Rectal smooth muscle tissue (tissue), 1 donor: Measurements from ENCODE around the gene PRND.
"Not testable (repeated sequence)": the region's sequence is repeated elsewhere in the genome, so short reads cannot be mapped to it uniquely, and the experiment has no call there.

Source experiments
- H3K27ac ChIP-seq: one replicate; pipeline ENCODE4 v1.7.0; 2013; ENCODE audit warnings: low read depth, low read length, inconsistent platforms
- H3K27me3 ChIP-seq: one replicate; pipeline ENCODE4 v1.7.0; 2013; ENCODE audit warnings: low read length; ENCODE audit not compliant: control insufficient read depth, insufficient read depth
- H3K36me3 ChIP-seq: one replicate; pipeline ENCODE4 v1.7.0; 2013; ENCODE audit warnings: low read length; ENCODE audit not compliant: control insufficient read depth, insufficient read depth
- H3K4me1 ChIP-seq: one replicate; pipeline ENCODE4 v1.7.0; 2013; ENCODE audit warnings: low read length; ENCODE audit not compliant: control insufficient read depth, insufficient read depth
- H3K4me3 ChIP-seq: one replicate; pipeline ENCODE4 v1.7.0; 2013; ENCODE audit warnings: low read length
- H3K9ac ChIP-seq: one replicate; pipeline ENCODE4 v1.7.0; 2013; ENCODE audit warnings: low read length

Gene PRND

GRCh38 chr20:4691753-4692152 lies 30.0 kb upstream of the PRND start:
- Histone ChIP-seq H3K4me1 (peaks cover 23% of the 10 kb centered on the region), H3K36me3 (no peaks in the 10 kb centered on the region), H3K9ac (no peak overlapping the region), H3K27me3 (no peaks in the 10 kb centered on the region), H3K27ac (no peak overlapping the region), H3K4me3 (no peak overlapping the region)

DNA sequence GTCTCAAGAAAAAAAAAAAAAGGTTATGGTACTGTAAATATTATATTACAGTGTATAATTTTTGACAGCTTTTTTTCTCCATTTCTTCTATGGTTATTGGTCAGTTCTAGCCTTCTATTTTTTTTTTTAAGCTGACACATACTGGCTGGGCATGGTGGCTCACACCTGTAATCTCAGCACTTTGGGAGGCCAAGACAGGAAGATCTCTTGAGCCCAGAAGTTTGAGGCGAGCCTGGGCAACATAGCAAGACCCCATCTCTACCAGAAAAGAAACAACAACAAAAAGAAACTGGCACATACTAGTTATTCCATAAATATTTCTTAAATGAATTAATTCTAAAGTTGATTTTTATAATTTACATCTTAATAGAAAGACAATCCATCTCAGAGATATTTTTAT lies 27.6 kb upstream of the PRND start:
- Histone ChIP-seq H3K4me1 (peaks cover 8% of the 10 kb centered on the region), H3K4me3 (no peak overlapping the region), H3K9ac (no peak overlapping the region), H3K36me3 (no peaks in the 10 kb centered on the region), H3K27ac (no peak overlapping the region), H3K27me3 (no peaks in the 10 kb centered on the region)

DNA sequence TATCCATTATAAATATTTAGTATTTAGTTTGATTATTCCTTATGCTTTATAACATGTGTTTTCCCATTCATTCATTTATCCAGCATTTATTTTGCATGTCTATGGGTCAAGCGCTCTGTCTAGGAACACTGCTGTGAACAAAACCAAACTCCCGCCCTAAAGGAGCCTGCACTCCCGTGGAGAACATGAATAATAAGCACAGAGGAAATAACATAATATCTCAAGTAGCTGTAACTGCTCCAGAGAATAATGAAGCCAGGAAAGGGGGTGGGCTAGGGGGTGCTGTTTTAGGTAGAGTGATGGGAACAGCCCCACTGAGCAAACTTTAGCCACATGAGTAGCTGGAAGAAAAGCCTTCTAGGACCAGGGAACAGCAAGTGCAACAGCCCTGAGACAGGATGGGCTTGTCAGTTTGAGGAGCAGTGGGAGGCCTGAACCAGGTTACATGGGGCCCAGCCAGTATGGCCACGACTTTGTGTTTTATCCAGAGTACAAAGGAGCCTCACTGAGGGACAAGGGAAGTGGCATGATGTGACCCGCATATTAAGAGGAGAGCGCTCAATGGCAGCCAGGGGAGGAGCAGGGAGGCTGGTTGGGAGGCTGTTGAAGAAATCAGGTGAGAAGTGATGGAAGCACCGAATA lies 24.4 kb upstream of the PRND start:
- Histone ChIP-seq H3K27ac (no peak overlapping the region), H3K27me3 (no peaks in the 10 kb centered on the region), H3K4me1 (no peaks in the 10 kb centered on the region), H3K36me3 (peaks cover 12% of the 10 kb centered on the region), H3K4me3 (no peak overlapping the region), H3K9ac (no peak overlapping the region)

DNA sequence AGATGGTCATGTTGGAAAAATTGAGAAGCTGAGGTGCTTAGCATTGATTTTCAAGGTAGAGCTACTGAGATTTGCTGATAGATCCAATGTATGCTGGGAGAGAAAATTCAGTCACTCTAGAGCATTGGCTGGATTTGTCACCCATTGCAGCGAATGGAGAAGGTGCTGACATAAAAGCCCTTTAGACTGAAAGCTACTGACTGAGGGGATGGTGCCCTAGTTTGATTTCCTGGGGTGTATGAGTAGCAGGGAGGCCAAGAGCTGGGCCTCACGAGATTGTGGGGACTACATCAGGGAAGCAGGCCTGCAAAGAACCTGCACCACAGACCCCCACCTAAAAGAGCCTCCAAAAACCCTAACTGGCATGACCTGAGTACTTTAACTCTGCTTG lies 23.9 kb upstream of the PRND start:
- no peaks in the 10 kb centered on the region for H3K4me1 ChIP-seq
- no peak overlapping the region for H3K9ac ChIP-seq
- no peak overlapping the region for H3K27ac ChIP-seq
- no peaks in the 10 kb centered on the region for H3K27me3 ChIP-seq
- H3K36me3 ChIP-seq = peaks cover 12% of the 10 kb centered on the region
- no peak overlapping the region for H3K4me3 ChIP-seq

- Histone ChIP-seq H3K27ac (no peak overlapping the region), H3K36me3 (peaks cover 12% of the 10 kb centered on the region), H3K4me1 (no peaks in the 10 kb centered on the region), H3K9ac (no peak overlapping the region), H3K27me3 (no peaks in the 10 kb centered on the region), H3K4me3 (no peak overlapping the region)
These were observed 22.5 kb upstream of the PRND start for GRCh38 chr20:4699216-4699615.

GRCh38 chr20:4699957-4700356 lies 21.8 kb upstream of the PRND start:
- no peak overlapping the region for H3K9ac ChIP-seq
- H3K4me3 ChIP-seq = no peak overlapping the region
- peaks cover 12% of the 10 kb centered on the region for H3K36me3 ChIP-seq
- H3K27ac ChIP-seq = no peak overlapping the region
- H3K4me1 ChIP-seq = no peaks in the 10 kb centered on the region
- no peaks in the 10 kb centered on the region for H3K27me3 ChIP-seq

DNA sequence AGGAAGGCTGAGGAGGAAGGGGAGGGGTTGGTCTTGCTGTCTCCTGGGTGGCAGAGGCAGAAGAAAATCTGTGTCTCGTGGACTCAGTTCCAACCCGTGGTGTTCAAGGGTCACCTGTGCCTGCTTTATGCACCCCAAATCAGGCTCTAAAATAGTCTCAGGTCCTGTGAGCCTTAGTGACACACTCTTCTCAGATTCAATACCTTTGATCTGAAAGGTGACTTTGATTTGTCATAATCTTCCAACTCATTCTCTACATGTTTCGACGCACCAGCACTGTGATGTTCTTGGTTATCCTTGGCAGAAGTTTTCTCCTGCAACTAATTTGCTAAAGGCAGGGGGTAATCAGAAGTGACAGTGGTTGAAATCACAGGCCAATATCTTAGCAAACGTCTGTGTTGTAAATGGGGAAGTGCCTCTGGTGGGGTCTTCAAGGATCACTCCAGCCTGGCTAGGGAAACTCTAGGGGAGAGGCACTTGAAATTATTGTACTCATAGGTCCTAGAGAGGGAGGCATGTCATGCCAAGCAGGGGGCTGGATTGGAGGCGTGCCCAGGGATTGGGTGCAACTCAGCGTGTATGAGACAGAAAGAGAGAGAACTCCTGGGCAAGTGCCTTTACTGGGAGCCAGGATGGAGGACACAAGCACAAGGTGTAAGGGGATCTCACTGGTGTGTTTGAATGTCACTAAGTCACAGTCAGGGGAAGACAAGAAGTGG lies 19.0 kb upstream of the PRND start:
- Histone ChIP-seq H3K27me3 (no peaks in the 10 kb centered on the region), H3K27ac (no peak overlapping the region), H3K4me3 (no peak overlapping the region), H3K9ac (no peak overlapping the region), H3K4me1 (no peaks in the 10 kb centered on the region), H3K36me3 (peaks cover 12% of the 10 kb centered on the region)

- Histone ChIP-seq H3K9ac (no peak overlapping the region), H3K27ac (no peak overlapping the region), H3K36me3 (peaks cover 12% of the 10 kb centered on the region), H3K4me1 (no peaks in the 10 kb centered on the region), H3K4me3 (no peak overlapping the region), H3K27me3 (no peaks in the 10 kb centered on the region)
These were observed 18.4 kb upstream of the PRND start for GRCh38 chr20:4703281-4703676.

DNA sequence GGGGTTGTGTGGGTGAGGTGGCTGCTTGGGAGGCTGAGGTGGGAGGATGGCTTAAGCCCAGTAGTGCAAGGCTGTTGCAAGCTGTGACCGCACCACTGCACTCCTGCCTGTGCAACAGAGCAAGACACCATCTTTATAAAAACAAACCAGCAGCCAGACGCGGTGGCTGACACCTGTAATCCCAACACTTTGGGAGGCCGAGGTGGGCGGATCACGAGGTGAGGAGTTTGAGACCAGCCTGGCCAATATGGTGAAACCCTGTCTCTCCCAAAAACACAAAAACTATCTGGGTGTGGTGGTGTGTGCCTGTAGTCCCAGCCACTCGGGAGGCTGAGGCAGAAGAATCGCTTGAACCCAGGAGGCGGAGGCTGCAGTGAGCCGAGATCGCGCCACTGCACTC lies 14.8 kb upstream of the PRND start:
- not testable (repeated sequence) for H3K27me3 ChIP-seq, H3K27ac ChIP-seq, H3K4me3 ChIP-seq, H3K9ac ChIP-seq, H3K4me1 ChIP-seq, H3K36me3 ChIP-seq

DNA sequence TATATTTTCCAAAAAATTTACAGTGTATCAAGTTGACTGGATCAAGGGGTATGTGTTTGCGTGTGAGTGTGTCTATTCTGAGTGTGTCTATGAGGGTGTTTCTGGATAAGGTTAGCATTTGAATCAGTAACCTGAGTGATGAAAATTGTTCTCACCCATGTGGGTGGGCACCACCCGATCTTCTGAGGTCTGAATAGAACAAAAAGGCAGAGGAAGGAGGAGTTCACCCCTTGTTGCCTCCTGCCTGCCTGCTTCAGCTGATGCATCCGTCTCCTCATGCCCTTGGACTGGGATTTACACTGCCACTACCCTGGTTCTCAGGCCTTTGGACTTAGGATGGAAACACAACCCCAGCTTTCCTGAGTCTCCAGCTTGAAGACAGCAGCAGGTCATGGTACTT lies 13.7 kb upstream of the PRND start:
- Histone ChIP-seq H3K27ac (no peak overlapping the region), H3K4me3 (no peak overlapping the region), H3K36me3 (no peaks in the 10 kb centered on the region), H3K9ac (no peak overlapping the region), H3K4me1 (no peaks in the 10 kb centered on the region), H3K27me3 (no peaks in the 10 kb centered on the region)

DNA sequence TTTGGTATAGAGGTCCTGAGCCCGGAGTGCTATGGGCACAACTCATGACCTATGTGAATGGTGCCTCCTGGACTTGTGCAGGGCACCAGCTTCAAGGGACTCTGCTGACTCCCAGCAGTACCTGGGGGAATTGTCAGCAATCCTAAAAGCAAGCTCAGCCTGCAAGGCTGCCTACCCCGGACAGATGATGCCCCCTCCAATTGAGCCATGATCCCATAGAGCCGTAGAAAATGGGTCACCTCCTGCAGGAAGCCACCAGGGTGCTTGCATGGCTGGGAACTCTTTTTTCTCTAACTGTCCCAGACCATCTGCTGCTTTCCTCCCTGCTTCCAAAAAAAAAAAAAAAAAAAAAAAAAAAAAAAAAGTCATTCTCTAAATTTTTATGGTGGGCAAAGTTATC lies 12.9 kb upstream of the PRND start:
- Histone ChIP-seq H3K4me3 (no peak overlapping the region), H3K9ac (no peak overlapping the region), H3K4me1 (no peaks in the 10 kb centered on the region), H3K27me3 (no peaks in the 10 kb centered on the region), H3K36me3 (no peaks in the 10 kb centered on the region), H3K27ac (no peak overlapping the region)

DNA sequence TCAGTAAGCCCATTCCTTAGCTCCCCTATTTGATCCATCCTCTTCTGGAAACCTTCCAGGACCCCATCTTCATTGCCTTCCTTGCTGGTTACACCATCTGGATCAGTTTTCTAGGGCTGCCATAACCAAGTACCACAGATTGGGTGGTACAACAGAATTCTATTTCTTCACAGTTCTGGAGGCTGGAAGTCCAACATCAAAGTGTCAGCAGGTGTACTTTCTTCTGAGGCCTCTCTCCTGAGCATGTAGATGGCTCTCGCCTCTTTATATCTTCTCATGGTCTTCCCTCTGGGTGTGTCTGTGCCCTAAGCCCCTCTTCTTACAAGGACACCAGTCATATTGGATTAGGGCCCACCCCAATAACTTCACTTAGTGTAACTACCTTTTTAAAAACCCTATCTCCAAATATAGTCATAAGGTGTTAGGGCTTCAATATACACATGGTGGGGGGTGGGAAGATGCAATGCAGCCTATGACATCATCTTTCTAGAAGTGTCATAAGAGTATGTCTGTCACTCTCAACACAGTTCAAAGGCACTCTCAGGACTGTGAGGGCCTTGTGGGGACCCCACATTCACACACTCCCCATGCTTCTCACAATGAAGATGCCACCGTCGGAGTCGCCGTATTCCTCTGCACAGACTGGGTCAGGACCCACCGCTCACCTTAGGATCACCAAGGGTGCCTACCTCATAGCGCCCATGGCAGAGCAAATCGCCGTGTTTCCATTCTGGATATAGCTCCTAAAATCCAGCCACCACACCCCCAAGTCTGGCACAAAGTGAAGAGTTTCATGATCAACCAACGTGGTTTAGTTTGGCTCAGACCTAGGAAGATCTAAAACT lies 12.2 kb upstream of the PRND start:
- Histone ChIP-seq H3K4me3 (no peak overlapping the region), H3K36me3 (no peaks in the 10 kb centered on the region), H3K27me3 (no peaks in the 10 kb centered on the region), H3K4me1 (no peaks in the 10 kb centered on the region), H3K9ac (no peak overlapping the region), H3K27ac (no peak overlapping the region)
